Measurements from ENCODE around the gene FRMD5.
"Not testable (repeated sequence)": the region's sequence is repeated elsewhere in the genome, so short reads cannot be mapped to it uniquely, and the experiment has no call there.

The FRMD5 gene

GRCh38 chr15:43880406-43881194 lies 314.5 kb downstream of the FRMD5 start:
- DNase-seq, result no peak

DNA sequence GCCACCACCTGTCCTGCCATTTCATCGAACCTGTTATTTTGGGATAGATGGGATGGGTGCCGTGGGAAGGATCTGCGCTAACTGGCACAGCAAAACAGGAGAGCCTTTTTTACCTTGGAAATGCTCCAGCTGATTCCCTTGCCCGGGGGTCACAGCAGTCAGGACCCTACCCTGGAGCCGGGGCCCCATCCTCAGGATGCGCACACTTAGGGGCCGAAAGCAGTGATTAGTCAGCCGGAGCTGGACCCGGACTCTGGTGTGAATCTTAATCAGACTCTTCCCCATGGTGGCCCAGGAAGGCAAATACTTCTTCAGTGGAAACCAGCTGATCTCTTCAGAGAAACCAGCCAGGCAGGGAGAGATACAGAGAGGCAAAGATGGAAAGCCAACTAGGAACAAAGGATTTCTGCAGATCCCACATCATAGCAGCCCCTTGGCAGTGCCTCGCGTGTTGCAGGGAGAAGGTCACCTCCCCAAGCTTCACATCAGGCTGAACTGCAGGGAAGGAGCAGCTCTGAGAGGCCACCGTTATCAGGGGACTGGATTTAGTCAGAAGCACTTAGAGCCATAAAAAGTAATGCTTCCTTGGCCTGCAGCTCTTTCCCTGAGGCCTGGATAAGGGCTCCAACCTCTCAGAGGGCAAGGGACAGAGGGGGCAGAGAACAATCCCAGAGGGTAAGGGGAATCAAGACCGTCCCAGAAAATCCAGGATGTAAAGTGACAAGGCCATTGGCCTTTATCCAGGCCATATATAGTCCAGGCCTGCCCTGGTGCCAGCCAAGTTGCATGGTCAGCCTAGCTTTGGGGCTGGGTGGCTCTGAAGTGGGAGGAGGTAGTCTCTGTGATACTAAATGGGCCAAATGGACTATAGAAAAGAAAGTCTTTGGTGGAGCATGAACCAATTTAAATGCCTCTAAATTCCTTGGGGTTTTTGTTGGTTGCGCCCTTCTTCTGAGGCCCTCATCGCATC lies 315.4 kb downstream of the FRMD5 start:
- no peak for DNase-seq

GRCh38 chr15:43878446-43878845 lies 316.6 kb downstream of the FRMD5 start:
- no peak for DNase-seq

DNA sequence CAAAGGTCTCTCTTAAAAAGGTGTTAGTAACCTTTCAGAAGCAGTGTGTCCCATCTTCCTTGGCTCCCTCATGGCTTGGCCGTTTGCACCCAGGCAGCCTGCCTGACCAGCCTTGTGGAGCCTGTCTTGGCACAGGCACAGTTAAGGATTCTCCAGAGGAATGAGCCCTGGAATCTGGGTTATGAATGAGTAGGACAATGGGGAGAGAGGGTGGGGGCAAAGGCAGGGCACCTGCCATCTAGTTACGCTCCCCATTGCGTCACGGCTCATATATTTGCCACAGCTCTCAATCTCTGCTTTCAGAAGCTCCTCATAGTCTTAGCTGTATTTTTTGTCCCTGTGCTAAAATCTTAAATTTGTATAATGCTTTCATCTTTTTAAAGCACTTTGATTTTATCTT lies 317.7 kb downstream of the FRMD5 start:
- no peak for DNase-seq

- DNase-seq, result no peak
Measured at GRCh38 chr15:43876872-43877271, 318.2 kb downstream of the FRMD5 start.

- no peak for DNase-seq
Measured at GRCh38 chr15:43873651-43874050, 321.4 kb downstream of the FRMD5 start.

DNA sequence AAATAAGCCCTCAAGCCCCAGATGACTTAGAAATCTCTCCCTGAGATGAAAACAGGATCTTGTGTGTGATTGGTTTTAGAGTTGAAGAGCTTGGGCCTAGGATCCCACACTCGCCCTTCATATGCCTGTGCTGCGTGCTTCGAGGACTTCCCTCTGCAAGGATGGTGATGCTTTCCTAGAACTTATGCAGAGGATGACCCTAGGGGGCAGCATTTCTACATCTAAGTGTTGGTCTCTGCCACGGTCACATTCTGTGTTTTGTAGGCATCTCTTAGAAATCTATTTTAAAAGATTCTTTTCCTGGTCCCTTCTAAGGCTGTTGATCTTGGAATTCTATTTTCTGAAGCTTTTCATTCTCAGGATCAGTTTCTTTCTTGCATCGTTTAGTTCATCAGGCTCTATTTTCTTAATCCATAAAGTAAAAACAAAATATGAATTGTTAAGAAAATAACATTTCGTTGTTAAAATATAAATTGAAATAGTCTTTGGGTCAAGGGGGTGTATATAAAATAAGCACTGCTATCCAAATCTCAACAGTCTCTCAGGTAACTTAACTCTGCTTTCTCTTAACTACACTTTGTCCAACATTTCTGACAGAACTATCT lies 322.6 kb downstream of the FRMD5 start:
- no peak for DNase-seq

DNA sequence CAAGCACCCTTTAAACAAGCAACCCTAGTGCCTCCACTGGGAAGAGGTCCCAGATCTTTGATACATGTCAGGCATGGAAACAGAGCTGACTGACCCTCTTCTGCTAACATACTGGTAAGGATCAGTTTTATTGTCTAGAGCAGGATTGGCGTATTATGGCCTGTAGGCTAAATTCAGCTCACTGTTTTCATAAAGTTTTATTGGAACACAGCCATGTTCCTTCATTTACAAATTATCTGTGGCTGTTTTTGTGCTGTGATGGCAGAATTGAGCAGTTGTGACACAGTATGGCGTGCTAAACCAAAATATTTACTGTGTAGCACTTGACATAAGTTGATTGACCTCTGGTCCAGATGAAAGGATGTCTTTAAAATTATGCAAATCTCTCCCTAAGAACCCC lies 323.2 kb downstream of the FRMD5 start:
- DNase-seq, result no peak

DNA sequence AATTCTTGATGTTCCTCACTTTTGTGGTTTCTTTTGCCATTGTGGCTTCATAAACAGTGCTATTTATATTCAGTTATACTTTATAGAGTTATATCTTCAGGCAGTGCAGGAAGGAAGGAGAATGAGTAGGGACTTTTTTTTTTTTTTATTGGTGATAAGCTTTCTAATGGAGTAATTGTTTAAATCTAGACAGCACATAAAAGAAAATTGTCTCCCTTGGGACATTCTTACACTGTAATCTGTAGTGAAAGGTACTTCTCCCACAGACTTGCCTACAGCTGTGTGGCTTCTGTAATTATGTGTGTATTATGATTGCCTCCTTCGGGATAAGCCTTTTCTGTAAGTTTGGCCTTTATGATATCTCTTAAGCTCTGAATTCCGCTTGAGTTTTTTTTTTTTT lies 326.7 kb downstream of the FRMD5 start:
- no peak for DNase-seq

- DNase-seq, result no peak
Measured at GRCh38 chr15:43867096-43867495, 328.0 kb downstream of the FRMD5 start.

GRCh38 chr15:43866636-43867035 lies 328.4 kb downstream of the FRMD5 start:
- not testable (repeated sequence) for DNase-seq

GRCh38 chr15:43859546-43859945 lies 335.5 kb downstream of the FRMD5 start:
- no peak for DNase-seq

DNA sequence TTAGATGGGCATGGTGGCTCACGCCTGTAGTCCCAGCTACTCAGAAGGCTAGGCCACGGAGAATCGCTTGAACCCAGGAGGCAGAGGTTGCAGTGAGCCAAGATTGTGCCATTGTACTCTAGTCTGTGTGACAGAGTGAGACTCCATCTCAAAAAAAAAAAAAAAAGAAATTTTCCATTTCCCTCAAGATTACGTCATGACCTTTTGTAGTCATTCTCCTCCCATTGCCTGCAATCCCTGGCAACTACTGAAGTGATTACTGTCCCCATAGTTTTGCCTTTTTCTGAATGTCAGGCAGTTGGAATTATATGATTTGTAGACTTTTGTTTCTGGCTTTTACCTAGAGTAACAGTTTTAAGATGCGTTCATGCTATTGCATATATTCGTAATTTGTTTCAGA lies 340.3 kb downstream of the FRMD5 start:
- no peak for DNase-seq

GRCh38 chr15:43852607-43853006 lies 342.5 kb downstream of the FRMD5 start:
- DNase-seq, result no peak

GRCh38 chr15:43851251-43851650 lies 343.8 kb downstream of the FRMD5 start:
- no peak for DNase-seq

DNA sequence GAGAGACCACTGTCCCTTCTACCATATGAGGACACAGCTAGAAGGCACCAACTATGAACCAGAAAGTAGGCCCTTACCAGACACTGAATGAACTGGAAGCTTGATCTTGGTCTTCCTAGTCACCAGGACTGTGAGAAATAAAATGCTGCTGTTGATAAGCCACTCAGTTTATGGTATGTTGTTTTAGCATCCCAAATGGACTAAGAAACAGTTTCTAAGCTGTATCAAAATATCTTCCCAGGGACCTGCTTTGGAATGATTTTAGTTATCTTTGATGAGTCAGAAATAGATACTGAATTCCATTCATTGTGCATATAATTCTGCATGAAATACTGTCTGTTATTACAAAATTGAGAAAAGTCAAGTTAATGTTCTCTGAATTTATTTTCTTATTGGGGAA lies 349.6 kb downstream of the FRMD5 start:
- DNase-seq, result no peak

DNA sequence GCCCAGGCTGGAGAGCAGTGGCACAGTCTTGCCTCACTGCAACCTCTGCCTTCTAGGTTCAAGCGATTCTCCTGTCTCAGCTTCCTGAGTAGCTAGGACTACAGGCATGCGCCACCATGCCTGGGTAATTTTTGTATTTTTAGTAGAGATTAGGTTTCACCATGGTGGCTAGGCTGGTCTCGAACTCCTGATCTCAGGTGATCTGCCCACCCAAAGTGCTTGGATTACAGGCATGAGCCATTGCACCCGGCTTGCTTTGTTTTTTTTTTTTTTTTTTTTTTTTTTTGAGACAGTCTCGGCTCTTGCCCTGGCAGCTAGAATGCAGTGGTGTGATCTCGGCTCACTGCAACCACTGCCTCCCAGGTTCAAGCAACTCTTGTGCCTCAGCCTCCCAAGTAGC lies 362.6 kb downstream of the FRMD5 start:
- DNase-seq, result not testable (repeated sequence)

DNA sequence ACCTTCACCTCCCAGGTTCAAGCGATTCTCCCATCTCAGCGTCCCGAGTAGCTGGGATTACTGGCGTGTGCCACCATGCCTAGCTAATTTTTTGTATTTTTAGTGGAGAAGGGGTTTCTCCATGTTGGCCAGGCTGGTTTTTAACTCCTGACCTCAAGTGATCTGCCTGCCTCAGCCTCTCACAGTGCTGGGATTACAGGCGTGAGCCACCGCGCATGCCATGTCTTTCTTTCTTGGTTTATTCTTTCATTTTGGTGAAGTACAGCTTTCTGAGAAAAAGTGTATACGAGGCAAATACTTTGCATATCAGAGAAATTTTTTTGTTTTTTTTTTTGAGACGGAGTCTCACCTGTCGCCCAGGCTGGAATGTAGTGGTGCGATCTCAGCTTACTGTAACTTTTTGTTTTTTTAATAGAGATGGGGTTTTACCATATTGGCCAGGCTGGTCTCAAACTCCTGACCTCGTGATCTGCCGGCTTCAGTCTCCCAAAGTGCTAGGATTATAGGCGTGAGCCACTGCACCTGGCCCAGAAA lies 363.5 kb downstream of the FRMD5 start:
- not testable (repeated sequence) for DNase-seq

GRCh38 chr15:43830691-43831275 lies 364.3 kb downstream of the FRMD5 start:
- DNase-seq, result not testable (repeated sequence)

- not testable (repeated sequence) for DNase-seq
Measured at GRCh38 chr15:43829951-43830540, 365.0 kb downstream of the FRMD5 start.

- no peak for DNase-seq
Measured at GRCh38 chr15:43828061-43828657, 366.9 kb downstream of the FRMD5 start.
